Measurements from ENCODE around the gene TYSND1.

DNA sequence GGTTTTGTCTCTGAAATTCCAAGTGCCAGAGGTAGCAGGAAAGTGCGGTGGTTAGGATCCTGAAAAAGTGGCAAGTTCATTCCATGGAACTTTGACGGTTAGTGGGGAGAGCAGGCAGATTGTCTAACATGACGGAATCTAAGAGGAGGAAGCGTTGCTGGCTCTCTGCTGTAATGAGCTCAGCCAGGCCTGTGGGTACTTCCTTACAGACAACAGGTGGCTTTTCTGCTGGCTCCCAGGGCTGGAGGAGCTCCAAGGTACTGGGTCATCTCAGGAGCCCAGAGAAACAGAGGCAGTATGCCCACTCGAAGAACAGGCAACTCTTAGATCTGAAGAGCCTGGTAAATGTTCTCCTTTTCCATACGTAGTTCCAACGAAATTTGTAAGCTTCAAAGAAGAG, 10.8 kb downstream of the TYSND1 start:
- TF ChIP-seq YY1 (IDR thresholded peaks at IDR 0.05; ENCODE audit: insufficient read depth, insufficient read length) (no peak), SUZ12 (IDR thresholded peaks at IDR 0.05; ENCODE audit: extremely low read depth, insufficient read depth, insufficient read length) (no peak), ZNF274 (IDR thresholded peaks at IDR 0.05; ENCODE audit: low read depth, low read length) (no peak)
